DMS79 (cell line): ENCODE measurements around the gene VAPA.

Source experiments
- DNase-seq: peaks from one replicate; lab custom pipeline; 2025; lab: John Stamatoyannopoulos, UW

Gene VAPA

DNA sequence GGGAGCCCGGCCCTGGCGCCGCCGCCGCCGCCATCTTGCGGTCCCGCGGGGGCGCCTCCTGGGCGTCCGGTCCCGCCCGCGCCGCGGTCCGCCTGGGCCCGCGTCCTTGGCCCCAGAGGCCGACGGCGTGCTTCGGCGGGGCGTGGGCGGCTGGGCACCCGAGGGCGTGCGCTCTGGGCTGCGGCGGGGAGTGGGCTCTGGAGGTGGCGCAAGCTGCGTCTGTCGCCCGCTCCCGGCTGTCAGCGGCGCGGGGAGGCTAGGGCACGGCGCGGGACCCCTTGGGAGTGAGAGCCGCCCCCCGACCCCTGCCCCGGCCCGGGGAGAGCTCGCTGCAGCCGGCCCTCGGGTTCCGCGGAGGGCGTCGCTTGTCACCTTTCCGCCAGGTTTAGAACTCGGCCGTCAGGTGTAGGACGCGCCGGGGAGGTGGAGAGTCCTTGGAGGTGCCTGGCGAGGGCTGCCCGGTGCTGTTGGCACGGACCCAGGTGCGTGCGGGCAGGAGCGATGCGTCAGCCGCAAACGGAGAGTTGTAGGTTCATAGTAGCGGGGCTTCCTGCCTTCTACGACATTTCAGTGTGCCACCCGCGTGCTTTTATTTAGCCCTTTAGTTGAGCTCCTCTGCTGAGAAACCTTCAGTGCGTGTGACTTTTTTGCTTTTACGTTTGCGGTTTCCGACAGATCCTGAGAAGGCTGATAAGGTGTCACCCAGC, 921 bp downstream of the VAPA start:
- DNase-seq, result no peak

- DNase-seq, result no peak
Measured at GRCh38 chr18:9915291-9916076, 1.7 kb downstream of the VAPA start.

DNA sequence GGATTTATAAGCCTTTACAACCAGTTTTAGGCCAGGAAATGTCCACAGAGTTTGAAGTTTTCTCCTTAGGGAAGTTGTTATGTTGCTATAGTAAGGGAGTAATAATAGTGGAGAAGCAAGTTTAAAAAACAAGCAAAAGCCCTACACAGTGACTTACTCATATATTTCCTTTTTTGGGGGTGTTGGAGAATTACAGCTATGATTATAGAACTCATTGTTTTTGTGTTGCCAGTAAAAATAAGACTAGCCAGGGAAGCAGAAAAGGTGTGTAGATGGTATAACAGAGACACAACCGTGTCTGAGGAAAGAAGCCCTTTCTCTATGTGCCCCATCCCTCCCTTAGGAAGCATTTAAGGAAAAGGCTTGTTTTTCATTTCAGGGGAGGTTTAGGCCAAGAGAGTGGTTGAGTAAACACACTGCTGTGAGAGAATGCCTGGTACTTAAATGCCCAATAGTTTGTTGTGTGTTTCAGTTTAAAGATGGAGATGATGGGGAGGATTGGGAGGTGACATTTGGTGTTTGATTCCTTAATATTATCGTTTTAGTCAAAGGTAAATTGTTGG, 2.3 kb downstream of the VAPA start:
- DNase-seq, result no peak

DNA sequence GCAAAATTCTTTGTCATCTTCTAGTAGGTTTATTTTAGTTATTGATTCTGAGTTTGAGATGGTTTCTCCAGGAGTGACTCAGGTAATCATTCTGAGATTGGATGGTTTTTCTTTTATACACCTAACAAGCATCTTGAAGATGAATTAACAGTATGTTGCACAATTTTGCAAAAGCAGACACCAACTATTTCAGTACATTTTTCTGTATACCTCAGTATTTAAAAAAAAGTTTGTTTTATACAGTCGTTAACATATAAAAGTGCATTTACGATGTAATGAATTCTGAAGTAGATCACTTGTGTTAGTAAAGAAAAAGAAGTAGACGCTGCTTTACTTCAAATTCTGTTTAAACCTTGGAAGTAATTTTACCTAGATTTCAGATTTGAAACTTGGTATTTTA, 3.0 kb downstream of the VAPA start:
- DNase-seq, result no peak

DNA sequence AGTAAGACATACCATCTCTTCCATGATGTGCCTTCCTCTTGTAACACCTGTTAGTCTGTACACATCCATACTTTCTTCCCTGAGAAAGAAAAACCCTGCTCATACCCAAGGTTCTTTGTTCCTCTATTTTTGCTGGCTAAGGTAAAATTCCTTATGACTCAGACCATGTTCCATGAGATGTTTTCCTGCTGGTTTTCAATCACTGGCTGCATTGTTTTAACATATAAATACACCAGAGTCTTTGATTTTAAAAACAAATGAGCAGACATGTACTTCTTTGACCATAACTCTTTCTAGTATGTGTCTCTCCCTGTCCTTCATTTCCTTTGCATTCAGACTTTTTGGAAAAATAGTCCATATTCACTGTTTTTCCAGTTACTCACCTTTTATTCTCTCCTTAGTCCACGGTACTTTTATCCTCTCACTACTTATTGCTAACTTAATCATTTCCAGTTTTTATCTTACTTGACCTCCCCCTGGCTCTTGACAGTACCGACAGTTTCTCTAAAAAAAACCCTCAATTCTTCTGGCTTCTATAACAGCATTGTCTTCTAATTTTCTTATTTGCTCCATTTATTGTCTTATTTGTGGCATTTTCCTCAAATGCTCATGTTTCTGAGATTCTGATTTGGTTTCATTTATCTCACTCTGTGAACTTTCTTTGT, 4.3 kb downstream of the VAPA start:
- no peak for DNase-seq

GRCh38 chr18:9919564-9920232, 5.9 kb downstream of the VAPA start:
- DNase-seq, result no peak

DNA sequence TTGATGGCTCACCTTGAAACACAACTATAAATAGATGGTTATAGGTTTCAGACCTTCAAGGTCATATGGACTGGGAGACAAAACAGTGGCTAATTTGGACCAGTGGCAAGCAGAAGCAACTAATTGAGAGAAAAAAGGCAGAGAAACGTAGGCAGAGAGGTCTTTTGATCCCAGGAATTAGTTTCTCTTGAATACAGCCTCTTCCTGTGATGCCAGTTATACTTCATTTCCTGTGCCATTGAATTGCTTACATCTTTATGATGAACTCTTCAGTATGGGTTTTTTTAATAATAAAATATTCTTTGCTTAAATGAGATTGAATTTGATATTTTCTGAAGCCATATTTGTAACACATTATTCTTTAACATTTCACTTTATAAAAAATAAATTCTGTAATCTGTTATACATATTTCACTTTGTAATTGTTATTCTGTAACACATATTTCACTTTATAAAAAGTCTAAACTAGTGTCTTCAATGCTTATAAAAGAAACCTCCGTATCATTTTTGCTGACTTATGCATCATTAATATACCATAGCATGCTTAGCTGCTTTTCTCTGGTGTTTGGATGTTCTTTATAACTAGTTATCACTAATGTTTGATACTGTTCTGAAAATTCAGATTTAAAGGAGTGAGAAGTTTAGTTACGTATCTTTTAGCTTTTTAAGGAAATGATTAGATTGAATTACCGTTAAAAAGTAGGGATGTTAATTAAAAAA, 8.9 kb downstream of the VAPA start:
- no peak for DNase-seq

DNA sequence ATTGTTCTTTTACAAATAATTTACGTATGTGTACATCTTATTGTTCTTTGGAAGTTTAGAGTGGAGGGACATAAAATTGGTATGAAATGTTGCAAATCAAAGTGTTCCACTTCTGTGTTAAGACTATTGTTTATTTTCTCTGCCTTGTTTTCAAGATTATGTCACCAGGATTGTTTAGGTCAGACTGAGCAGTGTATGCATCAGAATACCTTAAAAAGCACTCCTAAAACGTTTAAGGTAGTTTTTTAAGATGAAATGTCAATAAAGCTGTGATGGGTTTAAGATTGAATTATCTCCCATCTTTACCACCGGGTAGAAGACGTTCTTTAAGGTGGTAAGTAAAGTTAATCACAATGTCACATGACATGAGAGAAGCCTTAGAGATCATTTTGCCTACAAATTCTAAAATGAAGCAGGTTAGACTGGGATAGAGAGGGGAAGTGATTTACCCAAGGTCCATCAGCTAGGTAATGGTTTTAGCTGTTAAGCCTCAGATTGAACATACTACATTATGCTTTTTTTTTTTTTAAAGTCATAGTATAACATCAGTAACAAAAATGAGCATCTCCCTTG, 10.6 kb downstream of the VAPA start:
- no peak for DNase-seq

DNA sequence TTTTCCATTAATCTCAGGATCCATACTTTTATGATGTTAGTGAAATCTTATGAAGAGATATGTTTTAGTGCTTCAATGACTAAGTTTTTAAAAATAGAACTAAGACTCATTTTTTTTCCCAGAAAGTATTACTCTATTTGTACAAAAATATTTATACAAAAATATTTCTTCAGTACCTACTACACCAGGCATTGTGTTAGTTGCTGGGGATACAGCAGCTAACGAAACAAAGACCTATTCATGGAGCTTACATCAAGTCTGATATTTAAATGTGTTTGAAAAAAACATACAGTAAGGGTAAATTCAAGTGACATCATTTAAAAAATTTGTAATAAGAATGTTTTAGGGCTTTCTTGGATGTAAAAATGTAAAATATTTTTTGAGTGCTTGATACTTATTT, 11.6 kb downstream of the VAPA start:
- no peak for DNase-seq

DNA sequence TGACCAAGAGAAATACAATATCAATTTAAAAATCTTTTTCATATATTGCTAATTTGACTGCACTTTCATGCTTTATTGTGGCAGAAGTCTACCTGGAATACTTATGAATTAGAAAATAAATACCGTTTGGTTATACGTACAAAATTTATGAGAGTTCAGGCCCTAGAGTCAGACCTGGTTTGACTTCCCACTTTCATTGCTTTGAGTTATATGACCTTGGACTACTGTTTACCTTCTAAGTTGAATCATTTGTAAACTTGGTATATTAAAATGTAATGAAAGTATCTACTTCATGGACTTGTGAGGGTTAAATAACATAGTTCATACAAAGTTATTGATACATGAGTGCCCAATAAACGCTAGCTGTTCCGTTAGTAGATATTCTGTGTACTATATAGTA, 12.0 kb downstream of the VAPA start:
- no peak for DNase-seq

DNA sequence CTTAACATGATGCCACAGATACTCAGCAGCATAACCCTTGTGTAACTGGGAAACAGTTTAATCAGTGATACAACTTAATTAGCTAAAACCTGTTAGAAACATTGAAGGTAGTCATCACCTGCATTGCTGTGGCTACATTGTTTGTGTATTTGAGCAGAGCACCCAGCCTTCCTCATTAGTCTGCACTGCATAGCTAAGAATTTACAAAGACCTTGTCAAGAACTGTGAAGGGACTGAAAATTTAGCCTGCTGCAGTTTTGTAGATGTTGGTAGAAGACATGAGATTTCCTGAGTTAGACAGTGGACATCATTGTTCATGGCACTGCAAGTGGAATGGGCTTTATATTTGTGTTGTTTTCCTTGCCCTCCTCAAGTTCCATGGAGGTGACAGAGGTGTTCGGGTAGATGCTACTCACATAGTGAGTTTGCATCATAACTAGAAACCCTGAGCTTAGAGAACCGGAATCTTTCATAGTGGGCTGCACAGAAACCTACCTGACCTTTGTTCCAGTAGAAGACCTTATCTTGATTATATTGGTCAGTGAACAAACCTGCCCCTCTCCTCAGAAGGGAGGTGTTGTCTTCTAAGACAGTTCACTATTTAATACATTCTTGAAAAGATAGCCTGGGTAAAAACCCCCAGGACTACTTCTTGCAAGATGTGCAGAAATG, 12.5 kb downstream of the VAPA start:
- no peak for DNase-seq

- no peak for DNase-seq
Measured at GRCh38 chr18:9926977-9927376, 13.2 kb downstream of the VAPA start.

DNA sequence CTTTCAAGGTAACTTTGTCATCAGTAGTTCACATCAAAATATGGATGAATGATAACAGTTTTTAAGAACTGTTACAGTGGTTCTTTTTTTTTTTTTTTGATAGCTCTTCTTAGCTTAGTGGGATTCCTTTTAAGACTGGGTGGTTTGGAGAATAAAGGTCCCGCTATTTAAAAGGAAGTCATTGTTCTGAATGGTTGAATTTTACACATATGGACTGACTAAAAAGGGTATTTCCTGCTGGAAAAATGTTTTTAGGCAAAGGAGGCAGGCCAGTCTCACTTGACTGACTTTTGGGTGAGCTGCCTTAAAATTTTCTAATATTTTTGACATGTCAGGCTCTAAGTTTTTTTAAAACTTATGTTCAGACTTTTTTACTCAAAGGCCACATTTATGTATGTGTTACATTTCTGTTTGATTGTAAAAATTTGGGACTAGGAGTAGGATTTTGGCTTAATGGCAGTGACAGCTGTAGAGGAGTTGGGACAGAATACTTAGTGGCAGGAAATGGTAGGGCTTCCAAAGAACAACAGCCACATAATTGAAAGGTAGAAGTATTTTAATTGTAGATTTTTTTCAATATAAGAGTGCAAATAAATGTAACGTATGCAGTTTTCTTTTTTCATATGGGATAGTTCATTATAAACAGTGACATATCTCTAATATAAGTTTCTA, 13.7 kb downstream of the VAPA start:
- DNase-seq, result no peak

- DNase-seq, result no peak
Measured at GRCh38 chr18:9928646-9929259, 14.9 kb downstream of the VAPA start.

GRCh38 chr18:9930299-9930884, 16.6 kb downstream of the VAPA start:
- no peak for DNase-seq

DNA sequence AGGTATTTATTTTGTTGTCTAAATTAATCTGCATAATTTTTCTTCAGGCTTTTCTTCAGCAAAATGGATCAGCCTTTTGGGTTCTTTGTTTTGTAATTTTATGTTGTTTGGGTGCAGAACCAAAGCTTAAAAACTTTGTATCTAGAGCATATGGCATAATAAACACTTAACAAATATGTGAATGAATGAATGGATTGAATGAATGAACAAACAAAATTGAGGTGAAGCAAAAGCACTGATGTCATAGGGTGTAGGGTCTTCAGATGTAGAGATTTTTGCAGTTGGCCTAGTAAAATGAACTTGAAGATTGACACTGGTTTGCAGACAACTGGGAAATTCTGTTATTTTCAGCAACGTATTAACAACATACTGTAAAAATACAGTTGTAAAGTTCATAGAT, 17.3 kb downstream of the VAPA start:
- no peak for DNase-seq

- DNase-seq, result no peak
Measured at GRCh38 chr18:9931678-9932077, 17.9 kb downstream of the VAPA start.

DNA sequence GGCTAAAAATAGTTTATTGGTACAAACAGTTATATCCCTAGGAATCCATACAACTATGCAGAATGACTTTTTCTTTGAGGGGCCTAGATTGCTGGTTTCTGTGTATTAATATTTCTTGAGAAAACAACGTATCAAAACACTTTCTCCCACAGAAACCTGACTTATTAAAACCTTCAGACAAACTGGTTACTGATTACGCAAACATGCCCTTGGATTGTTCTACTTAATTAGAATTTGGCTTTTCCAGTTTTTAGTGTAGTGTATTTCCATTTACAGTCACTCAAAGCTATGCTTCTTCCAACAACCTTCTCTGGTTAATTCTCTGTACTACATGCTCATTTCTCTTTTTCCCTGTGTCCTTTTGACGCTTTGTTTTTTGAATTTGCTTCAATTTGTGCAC, 20.0 kb downstream of the VAPA start:
- DNase-seq, result no peak

GRCh38 chr18:9934274-9934673, 20.5 kb downstream of the VAPA start:
- DNase-seq, result no peak
